ENCODE measurements around the gene IRF5.
"Not testable (repeated sequence)": the region's sequence is repeated elsewhere in the genome, so short reads cannot be mapped to it uniquely, and the experiment has no call there.

IRF5 gene

DNA sequence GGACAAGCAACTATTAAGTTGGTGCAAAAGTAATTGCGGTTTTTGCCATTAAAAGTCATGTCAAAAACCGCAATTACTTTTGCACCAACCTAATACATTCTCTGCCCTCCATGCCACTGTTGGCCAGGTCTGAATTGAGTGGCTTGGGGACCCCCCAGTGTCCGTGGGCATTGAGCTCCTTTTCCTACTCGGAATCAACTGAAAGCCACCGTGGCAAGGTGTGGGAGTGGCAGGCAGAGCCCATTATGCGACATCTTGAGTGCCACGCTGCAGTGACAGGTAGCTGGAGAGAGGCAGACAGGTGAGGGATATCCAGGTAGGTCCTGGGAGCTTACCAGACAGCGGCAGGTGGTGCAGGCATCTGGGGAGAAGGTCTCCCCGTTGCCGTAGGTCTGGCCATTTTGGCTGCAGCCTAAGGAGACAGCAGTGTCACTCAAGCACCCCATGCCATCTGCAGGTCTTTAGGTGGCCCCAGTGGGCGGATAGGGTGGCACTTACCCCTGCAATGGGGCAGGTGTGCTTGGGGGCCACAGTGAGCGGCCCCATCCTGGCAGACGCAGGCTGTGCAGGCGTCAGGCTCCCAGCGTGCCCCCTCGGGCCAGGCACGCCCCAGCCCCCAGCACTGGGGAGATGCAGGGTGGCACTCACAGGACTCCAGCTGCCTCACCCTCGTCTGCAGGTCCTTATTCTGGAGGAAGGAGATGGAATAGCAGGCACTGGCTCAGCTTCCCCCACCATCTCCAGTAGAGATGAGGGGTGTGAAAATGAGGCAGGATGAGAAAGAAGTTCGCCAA lies 30.8 kb upstream of the IRF5 start:
- no peak for DNase-seq

DNA sequence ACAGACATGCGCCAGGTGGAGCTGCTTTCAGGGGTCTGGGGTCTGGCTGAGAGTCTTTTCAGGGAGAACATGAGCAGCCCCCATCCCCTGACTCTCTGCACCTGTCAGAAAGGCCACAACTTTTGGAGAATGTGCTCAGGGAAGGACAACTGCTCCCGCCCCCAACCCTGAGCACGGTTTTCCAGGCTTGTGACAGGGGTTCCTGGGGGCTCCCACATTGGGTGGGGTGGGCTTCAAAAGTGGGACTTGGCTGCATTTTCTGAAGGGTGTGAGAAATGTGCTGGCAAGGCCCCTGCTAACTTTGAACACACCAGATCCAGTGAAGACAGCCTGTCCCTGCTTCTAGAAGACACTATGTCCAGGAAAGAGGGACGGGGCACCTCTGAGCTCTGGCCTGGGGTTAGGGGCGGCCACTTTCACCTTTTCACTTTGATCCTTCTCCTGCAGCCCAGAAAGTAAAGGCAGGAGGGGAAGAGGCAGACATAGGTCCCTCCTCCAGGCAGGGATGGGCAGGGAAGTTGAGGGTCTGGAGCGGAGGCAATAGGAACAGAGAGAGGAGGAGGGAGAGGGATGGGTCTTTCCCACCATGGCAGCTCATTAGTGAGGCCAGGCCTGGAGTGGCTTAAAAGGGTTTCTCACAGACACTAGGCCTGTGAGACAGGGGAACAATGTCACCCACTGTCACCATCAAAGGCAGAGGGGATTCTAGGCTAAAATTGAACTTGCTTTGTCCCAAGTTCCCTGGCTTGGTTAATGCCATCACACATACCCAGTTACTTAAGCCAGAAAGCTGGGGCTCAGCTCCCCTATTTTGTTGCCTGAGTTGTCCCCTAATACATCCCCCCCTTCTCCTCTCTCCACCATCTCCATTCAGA lies 28.7 kb upstream of the IRF5 start:
- DNase-seq = no peak

DNA sequence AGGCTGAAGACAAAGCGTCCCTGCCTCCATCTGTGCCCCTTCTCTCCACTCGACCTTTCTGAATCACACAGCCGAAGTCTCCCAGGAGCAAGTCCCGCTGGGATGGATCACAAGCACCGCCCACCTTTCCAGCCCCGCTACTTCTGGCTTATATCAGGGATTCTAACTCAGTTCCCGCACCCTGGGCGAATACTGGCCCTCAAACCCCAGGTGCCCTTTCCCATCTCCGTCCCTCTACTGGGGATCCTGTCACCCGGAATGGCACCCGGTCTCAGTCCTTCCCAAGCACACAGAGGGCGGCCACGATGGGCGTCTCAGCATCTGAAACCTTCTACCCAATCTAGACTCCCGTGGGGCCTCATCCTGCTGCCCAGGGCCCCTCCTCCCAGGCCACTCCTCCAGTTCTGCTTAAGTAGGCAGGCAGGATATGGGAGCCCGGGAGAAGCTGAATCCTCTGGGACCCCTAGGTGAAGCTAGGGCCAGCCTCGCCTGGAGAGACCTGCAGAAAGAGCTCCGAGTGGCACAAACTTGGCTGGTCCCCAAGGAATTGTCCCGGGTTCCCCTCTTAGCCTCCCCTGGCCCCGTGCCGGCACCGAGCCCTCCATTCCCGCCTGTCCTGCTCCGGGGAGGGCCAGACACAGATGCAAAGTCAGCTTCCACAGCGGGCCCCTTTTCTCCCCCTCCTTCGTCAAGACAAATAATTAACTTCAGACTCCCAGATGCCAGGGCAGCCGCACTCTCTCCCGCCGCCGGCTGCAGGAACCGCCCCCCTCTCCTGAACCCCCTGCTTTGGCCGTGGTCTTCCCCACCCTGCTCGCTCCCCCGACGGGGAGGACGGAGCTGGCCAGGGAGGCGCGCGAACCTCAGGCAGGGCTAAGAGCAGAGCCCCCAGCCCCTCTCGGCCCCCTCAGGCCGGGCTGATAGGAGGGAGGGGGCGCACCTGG lies 27.8 kb upstream of the IRF5 start:
- no peak for DNase-seq

- no peak for DNase-seq
Observed at GRCh38 chr7:128910569-128910945, 27.2 kb upstream of the IRF5 start, which contains the start of gene KCP. Gene KCP (minus strand): TSS chr7:128910709. CDS start chr7:128910676, 33 bp downstream.

DNA sequence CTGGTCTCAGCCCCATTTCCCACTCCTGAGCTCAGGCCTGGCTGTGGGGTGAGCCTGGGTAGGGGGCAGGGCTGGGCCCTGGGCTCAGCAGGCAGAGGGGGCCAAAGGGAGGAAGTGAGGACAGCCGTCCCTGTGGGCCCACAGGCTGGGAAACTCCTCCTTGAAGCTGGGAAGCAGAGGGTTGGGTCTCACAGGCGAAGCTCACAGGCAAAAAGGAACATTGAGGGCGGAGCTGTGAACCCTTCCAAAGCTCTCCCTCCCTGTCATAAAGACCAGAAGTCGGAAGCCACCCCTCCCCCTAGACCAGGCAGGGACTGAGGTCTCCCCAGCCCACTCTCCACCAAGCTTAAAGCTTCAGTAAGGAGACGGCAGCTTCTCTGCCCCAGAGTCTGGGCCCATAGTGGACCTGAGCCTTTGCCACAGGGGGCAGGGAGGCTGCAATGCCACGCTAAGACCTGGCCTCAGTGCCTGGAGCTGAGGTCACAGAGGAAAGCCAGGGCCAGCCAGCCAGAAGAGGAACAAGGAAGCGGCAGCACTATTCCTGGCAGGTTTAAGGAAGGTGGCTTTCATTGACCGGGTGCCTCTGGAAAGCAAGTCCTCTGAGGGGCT lies 26.2 kb upstream of the IRF5 start:
- no peak for DNase-seq

GRCh38 chr7:128912281-128912680 lies 25.4 kb upstream of the IRF5 start:
- DNase-seq = no peak

GRCh38 chr7:128912709-128913495 lies 24.8 kb upstream of the IRF5 start:
- not testable (repeated sequence) for DNase-seq

- DNase-seq = no peak
Observed at GRCh38 chr7:128913870-128914565, 23.7 kb upstream of the IRF5 start.

GRCh38 chr7:128914566-128915151 lies 23.1 kb upstream of the IRF5 start:
- no peak for DNase-seq

- DNase-seq = no peak
Observed at GRCh38 chr7:128915271-128915819, 22.4 kb upstream of the IRF5 start.

DNA sequence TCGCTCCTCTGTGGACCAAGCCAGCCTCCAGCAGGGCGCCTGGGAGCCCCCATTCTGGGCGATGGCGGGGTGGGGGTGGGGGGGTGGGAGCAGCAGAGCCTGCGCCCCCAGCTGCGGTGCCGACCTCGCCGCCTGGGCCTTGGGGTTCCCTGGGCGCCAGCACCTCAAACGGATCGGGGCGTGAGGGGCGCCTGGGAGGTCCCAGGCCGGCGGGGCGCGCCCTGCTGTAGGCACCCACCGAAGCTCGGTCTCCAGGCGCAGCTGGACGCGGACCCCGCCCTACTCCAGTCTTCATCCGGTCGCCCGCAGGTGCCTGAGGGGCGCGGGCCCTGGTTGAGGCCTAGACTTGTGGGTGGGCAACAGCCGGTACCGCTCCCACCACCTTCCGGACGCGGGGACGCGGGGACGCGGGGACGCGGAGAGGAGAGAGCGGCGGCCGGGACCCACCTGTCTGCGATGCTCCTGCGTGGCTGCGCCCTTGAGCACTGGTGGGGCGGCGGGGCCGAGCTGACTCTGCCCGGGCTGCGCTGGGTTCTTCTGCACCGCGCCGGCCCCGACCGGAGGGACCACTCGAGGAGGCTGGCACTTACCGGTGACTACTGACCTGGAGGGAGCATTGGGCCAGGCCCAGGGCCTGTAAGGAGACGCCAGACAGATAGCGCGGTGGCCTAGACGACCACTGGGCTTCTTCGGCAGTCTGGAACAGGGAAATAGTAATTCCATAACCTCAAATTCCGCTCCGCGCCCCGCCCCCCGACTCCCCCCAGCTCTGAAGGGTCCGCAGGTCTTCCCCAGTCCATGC lies 21.7 kb upstream of the IRF5 start:
- DNase-seq = no peak

GRCh38 chr7:128916643-128916915 lies 21.1 kb upstream of the IRF5 start:
- DNase-seq = no peak

DNA sequence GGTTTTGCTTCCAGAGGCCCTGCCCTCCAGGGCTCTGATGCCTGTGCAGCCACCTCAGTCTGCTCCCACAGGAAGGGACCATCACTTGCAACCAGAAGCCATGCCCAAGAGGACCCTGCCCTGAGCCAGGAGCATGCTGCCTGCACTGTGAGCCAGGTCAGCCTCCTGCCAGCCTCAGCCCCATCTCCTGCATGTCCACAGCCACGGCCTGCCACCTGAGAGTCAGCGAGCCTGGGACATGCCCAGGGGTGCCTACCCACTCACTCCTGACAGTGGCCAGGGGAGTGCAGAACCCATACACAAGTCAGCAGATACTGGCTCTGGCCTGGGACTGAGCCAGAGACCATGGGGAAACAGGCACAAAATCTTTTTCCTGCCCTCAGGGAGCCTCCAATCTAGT lies 20.6 kb upstream of the IRF5 start:
- DNase-seq = no peak

- DNase-seq = no peak
Observed at GRCh38 chr7:128918016-128918665, 19.6 kb upstream of the IRF5 start.

DNA sequence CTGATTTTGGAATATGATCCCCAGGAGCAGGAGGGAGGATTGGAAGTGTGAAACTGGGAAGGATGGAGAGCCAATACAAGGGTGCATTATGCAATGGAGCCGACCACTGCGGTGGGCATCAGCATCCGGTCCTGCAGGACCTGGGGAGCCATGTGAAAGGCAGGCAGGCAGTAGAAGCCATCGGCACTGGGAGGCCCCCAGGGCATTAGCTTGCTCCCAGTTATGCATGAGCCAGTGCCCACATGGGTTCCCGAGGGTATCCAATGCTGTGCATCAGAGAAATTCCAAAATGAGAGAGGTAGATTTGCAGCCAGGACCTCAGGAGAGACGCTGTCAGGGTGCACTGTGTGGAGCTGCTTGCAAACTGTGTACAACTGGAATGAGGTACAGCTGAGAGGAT lies 18.5 kb upstream of the IRF5 start:
- no peak for DNase-seq

- DNase-seq = no peak
Observed at GRCh38 chr7:128919881-128920799, 17.6 kb upstream of the IRF5 start.

DNA sequence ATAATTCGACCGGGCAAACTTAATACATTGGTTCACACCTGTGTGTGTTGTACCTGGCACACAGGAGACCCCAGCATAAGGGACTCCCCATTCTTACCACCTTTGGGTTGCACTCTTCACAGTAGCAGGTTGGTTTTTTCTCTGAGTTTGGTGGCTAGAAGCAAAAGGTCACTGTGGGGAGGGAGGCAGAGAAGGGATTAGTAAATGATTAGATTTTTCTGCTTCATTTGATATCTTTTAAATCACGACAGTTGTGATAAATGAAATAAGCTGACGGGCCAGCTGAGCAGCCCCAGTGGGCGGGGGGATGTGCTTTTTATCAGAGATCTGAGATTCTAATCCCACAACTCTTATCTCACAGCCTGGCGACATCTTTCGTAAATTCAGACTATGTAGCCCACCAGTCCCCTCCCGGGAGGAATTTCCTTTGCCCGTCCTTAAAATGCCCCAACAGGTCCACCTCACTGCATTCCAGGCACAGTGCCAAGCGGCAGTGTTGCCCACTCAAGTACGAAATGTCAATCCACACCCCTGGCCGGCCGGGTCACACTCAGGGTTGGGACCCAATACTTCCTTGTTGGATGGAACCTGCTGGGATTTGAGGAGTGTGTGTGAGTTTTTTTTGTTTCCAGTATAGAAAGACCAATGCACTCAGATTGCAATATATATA lies 16.7 kb upstream of the IRF5 start:
- no peak for DNase-seq
